Amniotic stem cell (primary cell): Measurements from ENCODE around the gene S100Z.
A peak's percentile ranks its signal among the peaks of the same experiment; 100 is the strongest.
"Not testable (repeated sequence)": the region's sequence is repeated elsewhere in the genome, so short reads cannot be mapped to it uniquely, and the experiment has no call there.

Source experiments
- DNase-seq: peaks from one replicate; lab custom pipeline; 2025; lab: John Stamatoyannopoulos, UW

Gene S100Z

DNA sequence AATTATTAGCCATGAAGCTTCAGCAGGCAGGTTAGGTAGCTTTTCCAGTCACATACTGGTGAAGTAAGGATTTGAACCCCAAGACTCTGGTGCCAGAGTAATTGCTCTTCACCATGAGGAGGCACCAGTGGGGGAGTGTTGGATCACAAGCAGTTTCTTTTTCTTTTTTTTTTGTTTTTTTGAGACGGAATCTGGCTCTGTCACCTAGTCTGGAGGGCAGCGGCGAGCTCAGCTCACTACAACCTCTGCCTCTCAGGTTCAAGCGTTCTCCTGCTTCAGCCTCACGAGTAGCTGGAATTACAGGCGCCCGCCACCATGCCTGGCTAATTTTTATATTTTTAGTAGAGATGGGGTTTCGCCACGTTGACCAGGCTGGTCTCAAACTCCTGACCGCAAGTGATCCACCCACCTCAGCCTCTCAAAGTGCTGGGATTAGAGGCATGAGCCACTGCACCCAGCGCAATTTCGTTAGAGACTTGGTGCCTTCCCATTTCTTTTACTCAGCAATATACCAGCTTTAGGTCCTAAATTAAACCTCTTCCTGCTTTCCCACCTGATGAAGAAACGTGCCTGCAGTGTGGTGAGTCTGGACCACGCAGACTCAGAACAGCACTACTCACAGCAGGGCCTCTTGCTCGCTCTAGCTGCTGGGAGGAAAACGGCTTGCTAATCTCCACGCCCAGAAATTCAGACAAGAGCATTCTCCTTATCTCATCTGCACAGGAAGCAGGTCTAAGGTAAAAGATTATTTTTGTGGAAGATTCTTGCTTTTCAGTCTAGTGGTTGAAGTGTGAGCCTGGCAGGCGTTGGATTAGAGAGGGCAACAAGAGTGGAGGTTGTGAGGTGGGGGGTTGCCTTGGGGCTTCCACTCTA, at the start of gene S100Z:
Gene S100Z, plus strand, starts transcription at position 596 of the 873 bp plus-strand sequence. CDS start 25,346 bp downstream, outside the sequence.
- no peak for DNase-seq

DNA sequence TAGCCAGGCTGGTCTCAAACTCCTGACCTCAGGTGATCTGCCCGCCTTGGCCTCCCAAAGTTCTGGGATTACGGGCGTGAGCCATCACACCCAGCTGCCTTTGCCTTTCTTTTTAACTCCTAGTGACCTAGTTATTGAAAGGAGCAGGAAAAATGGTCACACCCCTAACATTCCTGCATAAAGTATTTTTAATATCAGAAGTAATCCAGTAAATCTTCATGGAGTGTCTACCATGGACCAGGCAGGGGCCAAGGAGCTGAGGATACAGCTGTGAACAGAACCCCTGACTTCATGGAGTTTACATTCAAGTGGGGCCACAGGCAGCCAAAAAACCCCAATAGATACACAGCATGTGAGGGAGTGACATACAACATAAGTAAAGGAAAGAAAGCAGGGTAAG, 49.2 kb upstream of the S100Z start:
- no peak for DNase-seq

DNA sequence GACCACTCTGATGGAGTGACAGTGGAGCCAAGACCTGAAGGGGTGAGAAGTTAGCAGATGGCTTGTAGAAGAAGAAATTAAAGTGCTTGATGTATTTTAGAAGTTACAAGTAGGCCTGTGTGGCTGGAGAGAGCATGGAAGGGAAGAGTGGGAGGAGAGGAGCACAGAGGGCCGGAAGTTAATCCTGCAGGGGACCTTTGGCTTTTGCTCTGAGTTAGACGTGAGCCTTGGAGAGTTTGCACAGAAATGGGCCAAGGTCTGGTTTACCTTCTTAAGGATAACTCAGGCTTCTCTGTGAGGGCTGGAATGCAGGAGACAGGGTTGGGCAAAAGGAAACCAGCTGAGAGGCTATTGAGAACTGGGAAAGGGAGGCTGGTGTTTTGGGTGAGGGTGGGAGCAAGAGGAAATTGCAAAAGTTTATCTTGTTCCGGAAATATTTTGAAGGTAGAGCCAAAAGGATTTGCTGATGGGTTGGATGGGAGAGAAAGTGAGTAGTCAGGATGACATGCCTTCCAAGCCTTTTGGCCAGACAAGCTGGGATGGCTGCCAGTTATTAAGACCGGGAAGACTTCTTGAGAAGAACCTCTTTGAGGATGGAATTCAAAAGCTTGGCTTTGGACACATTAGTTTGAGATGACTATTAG, 48.5 kb upstream of the S100Z start:
- DNase-seq, result no peak

DNA sequence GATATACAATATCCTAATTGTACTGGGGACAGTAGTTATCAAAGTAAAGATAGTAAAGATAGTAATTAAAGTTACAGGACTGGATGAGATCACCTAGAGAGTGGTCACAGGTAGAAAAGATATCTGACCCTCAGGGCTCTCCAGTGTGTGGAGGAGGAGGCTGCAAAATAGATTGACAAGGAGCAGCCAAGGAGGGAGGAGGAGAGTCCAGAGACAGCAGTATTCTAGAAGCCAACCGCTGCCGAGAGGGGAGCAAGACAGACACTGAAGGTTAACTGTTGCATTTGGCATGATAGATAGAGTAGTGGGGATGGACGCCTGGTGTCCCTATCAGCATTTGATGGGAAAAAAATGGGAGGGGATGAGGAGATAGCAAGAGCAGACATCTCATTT, 48.0 kb upstream of the S100Z start:
- no peak for DNase-seq

DNA sequence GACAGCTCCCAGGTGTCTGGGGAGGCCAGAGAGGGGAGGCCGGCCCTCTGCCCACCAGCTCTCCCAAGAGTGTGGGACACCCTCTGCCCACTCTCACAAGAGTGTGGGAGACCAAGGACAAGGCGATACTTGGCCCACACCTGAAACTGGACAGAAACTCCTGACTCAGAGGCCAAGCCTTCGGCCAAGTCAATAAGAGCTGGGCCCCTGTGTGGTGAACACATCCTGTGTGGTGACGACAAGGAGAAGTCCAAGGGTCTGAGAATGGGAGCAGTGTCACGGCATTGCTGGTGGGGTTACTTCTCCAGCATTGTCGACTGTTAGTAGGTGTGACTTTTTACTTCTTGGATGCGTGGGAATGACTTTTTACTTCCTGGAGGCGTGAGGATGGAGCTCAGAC, 45.5 kb upstream of the S100Z start:
- DNase-seq, result no peak

DNA sequence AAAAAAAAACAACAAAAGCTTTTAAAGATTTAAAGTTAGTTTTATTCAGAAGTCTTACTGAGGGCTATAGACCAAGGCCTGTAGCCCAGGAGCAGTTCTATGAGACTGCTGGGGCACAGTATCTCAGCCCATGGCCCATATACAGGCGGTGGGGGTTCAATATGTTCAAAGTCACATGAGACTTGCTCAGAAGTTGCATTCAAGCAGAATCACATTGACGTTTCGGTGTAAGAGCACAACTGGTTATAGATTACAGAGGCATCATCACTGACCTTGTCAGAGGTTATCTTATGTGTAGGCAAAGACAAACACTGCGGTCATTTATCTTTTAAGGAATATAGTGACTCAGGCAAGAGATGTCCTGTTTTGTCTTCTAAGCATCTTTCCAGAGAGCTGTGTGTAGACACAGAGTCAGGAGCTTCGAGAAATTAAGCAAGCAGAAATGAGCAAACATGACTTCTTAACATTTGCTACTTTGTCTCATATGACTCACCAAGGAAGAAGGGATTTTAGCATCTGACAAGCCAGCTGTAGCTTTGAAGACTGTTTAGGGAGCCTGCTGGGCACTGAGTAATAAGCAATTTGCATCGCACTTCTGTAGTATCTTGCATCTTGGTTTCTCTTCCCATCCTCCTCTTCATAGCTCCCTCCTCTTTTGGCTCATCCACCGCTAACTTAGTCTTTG, 43.9 kb upstream of the S100Z start:
- peak; percentile 59 for DNase-seq

DNA sequence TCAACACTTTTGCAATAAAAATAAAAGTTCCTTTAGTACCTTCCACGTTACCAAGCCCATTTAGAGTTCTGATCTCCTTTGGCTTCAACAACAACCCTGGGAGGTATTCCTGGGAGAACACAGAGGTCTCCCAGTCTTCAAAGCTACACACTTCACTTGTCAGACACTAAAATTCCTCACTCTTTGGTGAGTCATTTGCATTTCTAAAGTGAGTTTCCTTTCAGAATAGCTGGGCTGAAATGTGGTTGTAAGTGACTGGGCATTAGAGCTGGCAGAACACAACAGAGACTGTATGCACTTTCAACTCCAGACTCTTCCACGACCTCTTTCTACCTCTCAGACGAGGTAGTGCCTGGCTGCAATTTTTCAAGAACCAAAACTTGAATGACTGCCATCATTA, 42.5 kb upstream of the S100Z start:
- DNase-seq, result no peak

DNA sequence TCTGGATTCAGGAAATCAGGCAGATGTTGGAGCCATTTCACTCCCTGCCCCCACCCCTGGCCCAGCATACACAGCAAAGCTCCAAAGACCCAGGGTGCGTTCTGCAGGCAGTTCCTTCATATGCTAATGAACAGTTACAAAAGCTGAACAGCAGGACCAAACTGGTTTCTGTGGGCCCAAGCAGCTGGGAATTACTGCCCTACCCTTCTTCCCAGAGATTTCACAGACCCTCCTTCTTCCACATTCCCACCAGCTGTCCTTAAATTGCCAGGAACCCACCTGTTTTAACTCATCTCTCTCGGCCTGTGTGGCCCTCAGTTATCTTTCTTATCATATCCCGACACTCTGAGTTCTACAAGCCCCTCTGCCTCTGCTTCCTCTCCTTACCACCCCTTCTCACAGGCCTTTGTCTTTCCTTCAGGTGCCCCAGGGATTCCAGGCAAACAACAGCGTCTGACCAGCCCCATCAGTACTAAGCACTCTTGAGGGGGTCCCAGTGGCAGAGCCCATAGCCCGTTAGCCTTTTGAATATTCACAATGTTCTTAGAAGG, 41.6 kb upstream of the S100Z start:
- no peak for DNase-seq

DNA sequence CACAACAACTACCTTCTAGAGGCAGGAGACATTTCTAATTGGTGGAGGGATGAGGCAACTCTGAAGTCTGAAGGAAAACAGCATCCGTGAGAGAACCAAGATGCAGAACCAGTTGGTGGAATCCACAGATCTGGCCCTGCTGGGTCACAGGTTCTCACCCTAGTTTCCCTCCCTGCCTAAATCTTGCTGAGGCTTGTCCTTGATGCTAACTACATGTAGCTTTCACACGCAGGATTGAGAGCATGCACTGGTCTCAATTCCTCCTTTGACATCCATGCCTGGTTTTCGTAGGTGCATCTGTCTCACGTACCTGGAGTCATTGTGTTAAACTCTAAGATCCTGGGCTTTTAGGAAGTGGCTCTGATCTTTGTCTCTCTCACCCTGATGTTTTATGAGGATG, 40.7 kb upstream of the S100Z start:
- no peak for DNase-seq

DNA sequence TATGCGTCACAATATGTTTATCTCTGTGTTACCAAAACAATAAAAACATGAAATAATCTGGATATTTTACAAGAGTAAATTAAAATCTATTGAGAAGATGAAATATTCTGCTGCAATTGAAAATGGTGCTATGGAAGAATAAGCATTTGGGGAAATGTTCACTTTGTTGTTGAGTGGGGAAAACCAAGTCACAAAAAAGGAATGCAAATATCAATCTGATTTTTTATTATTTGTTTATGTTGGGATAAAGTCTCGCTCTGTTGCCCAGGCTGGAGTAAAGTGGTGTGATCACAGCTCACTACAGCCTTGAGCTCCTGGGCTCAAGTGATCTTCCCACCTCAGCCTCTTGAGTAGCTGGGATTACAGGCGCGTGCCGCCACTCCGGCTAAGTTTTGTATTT, 39.6 kb upstream of the S100Z start:
- DNase-seq, result no peak

DNA sequence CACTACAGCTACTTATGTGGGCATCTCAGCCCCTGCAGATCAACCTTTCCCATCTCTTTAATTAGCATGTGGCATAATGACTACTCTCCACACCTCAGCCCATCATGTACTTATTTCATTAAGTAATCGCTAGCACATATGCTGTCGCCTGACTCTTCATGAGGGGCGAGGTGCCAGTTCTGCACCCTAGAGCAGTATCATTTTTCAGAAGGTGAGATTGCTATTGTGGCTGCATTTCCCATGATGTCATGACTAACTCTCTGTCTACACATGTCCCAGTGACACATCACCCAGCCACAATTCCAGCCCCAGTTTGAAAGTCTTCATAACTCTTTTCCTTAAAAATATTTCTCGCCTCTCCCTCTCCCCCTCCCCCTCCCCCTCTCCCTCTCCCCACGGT, 38.6 kb upstream of the S100Z start:
- no peak for DNase-seq

DNA sequence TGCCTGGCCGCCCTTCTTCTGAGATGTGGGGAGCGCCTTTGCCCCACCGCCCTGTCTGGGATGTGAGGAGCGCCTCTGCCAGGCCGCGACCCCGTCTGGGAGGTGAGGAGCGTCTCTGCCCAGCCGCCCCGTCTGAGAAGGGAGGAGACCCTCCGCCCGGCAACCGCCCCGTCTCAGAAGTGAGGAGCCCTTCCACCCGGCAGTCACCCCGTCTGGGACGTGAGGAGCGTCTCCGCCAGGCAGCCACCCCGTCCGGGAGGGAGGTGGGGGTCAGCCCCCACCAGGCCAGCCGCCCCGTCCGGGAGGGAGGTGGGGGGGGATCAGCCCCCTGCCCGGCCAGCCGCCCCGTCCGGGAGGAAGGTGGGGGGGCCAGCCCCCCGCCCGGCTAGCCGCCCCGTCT, 37.6 kb upstream of the S100Z start:
- not testable (repeated sequence) for DNase-seq

DNA sequence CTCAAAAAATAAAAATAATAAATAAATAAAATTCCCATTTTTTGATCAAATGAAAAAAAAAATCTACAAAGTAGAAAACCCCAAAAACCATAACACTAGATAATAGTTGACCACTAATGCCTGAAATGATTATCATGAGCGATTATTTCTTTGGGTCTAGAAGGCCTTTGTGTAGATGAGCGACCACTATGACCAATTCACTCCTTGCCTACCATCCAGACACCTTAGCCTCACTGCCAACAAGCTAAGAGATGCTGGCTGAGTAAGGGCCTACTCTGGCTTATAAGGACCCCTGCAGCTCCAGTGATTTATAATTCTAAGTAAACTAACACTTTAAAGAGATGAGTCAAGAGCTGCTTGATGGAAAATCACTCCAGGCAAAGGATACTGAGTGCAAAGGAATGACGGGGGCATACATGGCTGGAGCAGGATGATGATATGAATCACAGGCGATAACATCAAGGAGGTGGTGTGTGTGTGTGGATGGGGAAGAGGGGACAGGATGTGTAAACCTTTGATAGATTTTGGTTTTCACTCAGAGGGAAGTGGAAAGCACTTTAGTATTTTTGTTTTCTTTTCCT, 35.7 kb upstream of the S100Z start:
- peak; percentile 87 for DNase-seq

DNA sequence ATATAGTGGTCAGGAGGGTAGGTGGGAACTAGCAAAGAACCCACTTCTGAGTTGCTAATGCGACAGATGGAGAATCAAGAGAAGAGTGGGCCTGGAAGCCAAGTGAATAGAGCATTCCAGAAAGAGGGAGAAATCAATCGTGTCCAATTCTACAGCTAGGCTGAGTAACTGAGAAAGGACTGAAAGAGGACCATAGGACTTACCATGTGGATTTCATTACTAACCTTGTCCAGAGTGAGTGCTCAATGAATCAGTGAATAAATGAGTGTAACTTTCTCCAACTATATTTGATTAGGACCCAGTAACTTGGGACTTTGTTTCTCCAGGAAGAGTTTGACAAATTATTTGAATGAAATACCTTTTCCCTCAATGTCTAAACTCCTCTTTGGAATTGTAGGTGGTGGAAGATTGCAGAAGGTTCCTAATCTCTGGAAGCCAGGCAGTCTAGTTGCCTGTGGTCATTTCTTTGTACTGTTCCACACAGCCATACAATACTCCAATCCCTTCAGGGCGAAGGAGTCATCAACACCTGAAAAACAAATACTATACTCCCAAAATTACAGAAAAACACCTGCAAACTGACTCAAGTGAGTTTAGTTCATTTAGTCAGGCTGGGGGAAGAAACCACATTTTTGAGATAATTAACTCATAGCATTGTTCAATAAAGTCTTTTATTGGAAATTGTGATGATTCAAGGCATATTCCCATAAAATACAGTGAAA, 33.5 kb upstream of the S100Z start:
- no peak for DNase-seq

DNA sequence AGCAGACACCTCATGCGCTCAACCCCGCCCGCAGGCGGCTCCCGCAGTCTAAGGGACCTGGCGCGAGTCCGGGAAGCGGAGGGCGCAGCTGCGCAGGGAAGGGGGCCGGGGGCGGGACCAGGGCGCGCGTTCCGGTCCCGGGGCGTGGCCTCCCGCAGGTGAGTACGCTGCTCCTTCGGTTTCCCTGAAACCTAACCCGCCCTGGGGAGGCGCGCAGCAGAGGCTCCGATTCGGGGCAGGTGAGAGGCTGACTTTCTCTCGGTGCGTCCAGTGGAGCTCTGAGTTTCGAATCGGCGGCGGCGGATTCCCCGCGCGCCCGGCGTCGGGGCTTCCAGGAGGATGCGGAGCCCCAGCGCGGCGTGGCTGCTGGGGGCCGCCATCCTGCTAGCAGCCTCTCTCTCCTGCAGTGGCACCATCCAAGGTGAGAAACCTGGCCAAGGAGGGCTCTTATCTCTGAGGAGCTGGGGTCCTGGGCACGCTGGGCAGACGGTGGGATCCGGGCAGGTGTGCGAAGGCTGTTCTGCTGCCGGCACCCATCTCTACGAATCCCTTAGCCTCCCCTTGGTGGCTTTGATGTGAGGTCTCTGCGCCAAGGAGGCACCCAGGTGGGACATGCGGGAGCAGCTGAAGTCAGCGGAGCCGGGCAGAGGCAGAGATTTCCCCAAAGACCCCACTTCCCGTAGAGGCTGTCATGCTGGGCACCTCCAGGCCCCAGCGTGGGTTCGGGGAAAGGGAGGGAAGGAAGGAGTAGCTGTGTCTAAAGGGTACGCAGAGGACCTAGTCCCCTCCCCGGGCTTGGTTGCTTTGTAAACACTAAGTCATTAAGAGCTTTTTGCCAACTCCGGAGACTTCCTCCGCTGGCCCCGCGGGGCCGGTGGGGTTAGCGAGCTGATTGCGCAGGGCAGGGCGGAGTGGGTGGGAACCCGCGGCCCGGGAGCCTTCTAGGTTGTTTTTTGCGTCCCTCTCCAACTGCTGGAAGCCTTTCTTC, 30.7 kb upstream of the S100Z start, which contains the start of gene F2RL1:
Gene F2RL1, plus strand, starts transcription at position 187 of the 988 bp plus-strand sequence. Its CDS starts 153 bp downstream, at position 340.
- no peak for DNase-seq

DNA sequence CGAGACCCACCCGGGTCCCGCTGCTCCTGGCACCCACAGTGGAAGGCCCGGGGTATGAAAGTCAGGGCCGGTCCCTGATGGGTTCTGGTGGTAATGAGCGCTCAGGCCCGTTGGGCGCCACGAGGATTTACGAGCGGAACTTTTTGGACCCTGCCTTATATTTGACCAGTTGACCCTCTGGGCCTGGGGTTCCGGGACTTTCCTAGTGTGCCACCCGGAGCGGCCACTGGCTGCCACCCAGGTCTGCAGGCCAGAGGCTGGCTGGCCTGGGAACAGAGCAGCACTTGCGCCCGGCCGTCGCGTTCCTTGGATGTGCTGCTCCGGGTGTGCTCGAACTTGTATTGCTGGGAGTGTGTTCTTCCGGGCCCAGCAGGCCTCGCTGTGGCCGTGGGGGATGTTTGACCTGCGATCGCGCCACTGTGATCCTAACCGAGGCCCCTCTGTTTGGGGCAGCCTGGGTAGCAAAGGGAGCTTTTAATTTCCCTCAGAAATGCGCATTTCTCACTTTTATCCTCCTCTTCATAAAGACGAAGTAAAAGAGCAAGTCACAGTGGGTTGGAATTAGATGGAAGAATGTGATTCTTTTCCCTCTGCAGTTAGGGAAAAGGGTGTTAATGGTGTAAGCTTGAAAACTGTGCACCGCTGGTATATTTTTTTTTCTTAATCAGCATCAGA, 29.8 kb upstream of the S100Z start:
- no peak for DNase-seq

DNA sequence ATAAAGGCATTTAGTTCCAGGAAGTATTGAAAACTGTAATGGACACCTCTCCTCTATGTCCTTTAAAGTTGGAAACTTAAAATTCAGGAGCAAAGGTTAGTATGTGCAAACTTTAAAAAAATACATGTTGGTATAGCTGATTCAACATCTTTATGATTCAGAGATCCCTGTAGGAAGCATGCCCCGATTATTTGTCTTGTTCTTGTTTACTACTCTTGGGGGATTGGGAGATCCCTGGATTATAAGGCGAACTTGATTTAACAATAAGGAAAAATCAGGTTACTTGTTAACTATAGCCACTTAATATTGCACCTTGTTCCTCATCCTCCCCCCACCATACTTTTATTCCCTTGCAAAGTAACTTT, 29.3 kb upstream of the S100Z start:
- no peak for DNase-seq

DNA sequence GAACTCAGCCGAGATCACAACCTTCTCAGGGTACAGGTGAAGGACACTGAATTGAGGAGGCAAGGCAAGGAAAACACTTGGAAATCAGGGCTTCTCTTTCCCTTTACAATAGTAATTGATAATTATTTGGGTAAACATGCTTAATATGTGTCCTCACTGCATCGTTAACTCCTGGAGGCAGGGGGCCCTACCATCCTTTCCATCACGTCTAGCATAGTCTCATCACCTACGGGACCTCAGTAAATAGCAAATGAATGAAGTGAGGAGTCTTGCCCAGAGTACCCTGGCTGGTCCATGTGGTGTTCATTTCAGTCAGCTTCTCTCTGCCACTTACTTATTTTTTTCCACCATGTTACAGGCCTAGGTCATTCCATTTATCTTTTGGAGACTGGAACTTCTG, 28.7 kb upstream of the S100Z start:
- no peak for DNase-seq

DNA sequence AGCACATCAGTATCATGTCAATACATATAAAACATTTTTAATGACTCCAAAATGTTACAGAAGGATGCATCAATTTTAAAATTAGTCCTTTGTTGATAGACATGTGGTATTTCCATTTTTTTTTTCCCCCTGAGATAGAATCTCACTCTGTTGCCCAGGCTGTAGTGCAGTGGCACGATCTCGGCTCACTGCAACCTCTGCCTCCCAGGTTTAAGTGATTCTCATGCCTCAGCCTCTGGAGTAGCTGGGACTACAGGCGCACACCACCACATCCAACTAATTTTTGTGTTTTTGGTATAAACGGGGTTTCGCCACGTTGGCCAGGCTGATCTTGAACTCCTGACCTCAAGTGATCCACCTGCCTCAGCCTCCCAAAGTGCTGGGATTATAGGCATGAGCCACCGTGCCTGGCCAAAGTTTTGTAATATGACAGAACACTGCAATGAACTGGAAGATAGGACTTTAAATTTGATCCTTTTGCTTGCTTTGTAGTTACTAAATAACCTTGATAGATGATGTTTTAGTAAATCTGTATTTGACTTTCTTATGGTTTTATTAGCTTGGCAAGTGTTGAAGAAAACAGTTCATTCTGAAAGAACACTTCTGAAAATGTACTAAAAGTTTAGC, 27.6 kb upstream of the S100Z start:
- not testable (repeated sequence) for DNase-seq
